HG03045 (cell line): ENCODE measurements around the gene CDK6.

ENCODE experiments used
- ATAC-seq: cut with Tn5 transposase; IDR thresholded peaks from one replicate; pipeline ENCODE4 v1.9.1; 2021; ENCODE audit warnings: mild to moderate bottlenecking, moderate library complexity; ENCODE audit not compliant: unreplicated experiment

Gene CDK6

DNA sequence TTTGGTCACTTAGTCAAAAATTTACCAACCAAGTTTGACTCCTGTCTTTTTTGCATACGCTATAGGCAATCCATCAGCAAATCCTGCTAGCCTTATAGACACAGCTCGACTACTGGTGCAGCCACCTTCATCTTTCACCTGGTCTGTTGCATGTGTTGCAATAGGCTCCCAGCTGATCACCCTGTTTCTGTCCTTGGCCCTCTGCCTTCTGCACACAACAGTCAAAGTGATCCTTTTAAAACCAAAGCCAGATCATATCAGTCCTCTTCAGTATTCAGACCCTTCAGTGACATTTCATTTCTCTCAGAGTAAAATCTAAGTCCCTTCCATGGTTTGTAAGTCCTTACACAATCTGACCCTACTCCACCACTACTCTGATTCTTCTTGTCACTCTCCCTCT, 10.9 kb upstream of the CDK6 start:
- no peak for ATAC-seq

DNA sequence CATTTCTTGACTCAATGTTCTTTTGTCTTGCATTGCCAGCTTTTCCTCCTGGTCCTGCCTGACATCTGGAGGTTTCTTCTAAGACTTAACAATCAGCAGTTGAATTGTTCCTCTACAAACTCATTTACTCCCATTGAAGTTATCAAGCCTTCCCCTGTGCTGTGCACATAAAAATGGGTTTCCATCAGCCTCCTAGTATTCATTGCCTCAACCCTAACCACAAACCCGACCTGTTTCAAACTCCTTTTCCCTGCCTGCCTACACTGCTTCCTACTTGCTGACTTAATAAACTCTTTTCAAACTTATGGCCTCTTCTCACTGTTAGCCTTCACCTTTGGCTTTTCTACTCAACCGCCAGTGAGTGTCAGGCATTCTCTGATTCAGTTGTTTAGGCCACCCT, 9.4 kb upstream of the CDK6 start:
- no peak for ATAC-seq

DNA sequence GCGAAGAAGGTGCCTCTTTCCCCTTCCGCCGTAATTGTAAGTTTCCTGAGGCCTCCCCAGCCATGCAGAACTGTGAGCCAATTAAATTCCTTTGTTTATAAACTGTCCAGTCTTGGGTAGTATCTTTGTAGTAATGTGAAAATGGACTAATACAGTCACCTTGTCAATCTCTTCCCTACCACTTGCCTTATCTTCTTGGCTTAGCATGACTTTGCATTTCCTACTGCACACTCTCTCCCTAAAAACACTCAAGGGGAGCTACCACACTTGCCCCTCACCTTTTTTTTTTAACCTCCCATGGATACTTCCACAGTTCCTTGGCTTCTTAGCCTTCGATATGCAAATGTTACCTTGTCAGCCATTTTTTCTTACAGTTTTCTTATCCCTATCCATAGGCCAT, 7.4 kb upstream of the CDK6 start:
- ATAC-seq: no peak

DNA sequence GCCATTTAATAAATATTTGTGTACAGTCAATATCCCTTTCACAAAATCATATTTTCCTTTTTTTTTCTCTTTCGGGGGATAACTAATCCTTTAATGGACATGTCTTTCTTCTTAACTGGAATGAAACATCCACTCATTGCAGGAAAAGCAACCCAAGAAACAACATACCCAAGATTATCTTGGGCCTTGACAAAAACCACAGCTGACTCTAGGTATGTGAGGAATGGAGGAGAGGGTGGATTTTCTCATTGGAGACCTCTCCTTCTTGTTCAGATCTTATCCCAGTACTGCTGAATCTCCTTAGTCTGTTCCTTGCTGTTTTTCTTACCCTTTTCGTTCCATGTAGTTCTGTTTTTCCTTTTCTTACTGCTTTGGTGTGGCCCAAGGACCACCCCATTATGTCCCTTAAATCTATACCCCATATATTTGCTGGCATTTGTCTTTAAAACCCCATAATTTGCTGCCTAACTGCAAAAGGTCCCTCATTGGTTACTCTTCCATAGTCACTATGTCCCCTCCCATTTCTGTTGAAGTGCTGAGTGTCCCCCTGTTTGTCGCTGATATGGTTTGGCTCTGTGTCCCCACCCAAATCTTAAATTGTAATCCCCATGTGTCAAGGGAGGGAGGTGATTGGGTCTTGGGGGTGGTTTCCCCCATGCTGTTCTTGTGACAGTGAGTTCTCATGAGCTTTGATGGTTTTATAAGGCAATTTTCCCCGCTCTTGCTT, 6.8 kb upstream of the CDK6 start:
- ATAC-seq: no peak

DNA sequence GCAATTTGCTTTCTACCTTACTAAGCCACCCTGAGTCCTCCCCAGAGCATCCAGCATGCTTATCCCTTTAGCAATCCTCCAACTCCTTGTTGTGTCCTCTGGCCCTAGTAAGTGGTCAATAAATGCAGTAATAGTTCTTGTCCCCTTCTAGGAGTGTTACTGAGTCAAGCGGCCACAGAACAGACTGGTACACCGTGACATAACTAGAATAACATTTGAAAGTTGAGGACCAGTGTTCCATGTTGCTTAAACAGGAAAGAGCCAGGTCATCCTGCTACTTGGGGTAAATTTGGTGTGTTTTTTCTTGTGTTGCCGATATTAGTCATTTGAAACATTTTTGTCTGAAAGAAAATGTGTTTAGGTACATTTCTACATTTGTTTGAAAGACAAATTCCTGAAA, 4.8 kb upstream of the CDK6 start:
- ATAC-seq: no peak

DNA sequence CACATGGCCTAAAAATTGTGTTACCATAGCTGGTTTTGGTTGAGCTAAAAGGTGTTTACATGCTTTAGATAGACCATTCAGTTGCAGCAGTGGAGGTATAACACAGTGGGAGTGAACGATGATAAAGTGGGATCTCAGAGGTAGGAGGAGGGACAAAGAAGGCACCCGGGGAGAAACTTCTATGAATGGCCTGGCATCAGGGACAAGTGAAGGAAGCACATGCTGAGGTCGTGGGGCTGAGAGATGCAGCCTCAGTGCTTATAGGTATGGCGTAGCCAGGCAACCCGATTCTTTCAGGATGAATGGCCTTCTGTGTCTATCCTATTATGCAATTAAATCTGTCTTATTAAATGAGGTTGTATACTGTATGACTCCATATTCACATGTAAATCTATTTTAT, 3.9 kb upstream of the CDK6 start:
- ATAC-seq: no peak

DNA sequence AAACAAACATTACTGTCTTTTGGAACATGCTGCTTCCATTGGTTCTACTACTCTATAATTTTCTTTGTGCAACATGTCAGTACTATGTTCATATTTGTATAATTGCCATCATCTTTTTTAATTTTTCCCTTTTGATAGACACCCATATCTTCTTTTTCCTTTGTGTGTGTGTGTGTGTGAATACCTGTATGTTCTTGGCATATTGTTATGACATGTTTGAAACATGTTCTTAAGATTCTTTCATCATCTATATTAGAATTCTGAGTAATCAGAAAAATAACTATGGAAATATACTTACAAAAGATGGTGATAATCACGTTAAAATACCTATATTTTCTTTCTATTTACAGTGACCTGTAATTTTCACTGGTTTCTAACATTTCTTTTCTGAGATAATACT, 3.5 kb upstream of the CDK6 start:
- no peak for ATAC-seq

DNA sequence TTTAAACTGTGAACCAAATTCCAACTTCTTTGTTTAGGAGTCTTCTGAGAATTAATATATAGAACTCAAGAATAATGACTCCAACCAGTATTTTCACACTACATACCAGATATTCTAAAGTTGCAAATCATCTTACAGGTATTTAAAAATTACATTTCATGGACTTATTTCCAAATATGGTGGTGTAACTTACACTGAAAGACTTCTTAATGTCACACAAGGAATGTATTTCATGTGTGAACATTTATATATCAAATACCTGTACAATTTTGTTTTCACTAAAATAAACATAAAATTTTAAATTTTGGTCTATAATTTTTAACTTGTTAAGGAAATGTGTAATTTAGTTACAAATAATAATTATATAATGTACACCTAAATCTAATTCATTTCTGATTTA, 2.6 kb upstream of the CDK6 start:
- ATAC-seq: no peak

DNA sequence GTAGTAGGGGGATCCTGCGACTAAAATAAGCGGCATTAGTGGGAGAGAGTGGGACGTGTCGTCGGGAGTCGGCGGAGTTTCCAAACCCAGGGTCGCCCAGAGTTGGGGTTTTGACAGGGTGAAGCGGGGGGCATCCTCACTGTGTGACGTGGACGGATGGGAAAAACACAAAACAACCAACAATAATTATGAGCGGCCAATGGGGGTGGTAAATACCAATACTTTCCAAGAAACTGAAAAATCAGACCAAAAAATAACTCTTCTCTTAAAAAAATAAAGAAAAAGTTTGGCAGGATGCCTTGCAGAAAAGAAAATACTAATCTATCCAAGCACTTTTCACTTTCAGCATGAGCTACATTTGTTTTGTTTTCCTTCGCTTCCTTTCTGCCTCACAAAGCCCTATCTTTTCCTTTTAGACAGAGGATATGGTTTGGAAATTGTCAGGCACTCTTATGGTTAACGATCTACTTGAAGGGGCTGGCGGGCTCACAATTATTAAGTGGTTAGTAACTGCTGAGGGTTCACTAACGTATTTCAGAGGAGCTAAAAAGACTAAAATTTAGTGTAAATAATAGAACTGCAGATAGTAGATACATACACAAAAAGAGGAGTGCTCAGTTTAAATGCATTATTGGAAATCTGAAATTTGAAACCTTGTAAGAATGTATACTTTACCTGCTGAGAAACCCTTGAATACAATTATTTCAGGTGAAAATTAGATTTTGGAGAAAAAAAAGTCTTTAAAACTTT, 802 bp upstream of the CDK6 start:
- no peak for ATAC-seq

DNA sequence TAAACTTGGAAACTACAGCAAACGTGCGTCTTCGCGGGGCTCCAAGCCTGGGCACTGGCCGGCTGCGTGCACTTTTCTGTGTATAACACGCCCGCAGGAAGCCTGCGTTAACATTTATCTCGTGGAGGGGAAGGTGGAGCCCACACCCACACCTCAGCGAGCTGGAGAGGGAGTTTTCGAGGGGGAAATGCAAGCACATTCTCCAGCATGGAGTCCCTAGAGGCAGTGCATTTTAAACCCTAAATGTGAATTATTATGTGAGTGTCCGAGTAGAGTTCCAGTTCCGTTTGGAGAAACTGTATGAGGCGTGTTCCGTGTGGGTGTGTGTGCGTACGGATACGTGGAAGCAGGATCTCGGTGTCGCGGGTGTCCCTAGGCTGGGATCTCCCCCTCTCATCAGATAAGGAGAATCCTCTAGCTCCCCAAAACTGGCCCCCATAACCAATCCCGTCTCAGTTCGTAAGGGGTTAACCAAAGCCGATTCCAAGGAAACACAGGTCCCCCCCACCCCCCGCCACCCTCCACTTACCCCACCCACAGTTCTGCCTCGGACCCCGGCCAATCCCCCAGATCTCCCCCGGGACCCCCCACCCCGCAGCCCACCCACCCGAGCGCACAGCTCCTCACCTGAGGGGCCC, 403 bp downstream of the CDK6 start:
- peak; percentile 5 for ATAC-seq

DNA sequence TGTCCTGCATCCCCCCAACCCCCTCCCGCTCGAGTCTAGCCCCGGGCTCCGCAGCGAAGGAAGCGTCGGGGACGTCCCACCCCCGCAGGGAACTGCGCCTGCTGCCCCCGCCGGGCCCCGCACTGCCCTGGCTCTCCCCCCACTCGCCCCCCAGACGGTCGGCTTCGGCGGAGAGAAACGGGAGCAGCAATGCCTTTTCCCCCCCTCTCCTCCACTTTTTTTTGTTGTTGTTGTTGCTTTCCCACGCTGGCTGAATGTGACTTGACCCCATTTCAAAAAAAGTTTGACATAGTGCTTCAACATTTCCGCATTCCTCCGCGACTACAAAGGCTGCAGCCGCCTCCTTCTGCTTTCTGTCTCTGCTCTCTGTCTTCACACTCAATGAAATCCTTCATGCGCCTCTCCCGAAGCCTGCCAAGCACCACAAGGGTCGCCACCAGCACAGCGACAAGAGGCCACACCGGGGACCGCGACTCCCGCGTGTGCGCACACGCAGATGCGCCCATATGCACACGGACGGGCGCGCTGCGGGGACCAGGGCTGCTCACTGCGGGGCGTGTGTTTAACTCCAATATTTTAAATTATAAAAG, 1.0 kb downstream of the CDK6 start:
- ATAC-seq: peak; percentile 16

DNA sequence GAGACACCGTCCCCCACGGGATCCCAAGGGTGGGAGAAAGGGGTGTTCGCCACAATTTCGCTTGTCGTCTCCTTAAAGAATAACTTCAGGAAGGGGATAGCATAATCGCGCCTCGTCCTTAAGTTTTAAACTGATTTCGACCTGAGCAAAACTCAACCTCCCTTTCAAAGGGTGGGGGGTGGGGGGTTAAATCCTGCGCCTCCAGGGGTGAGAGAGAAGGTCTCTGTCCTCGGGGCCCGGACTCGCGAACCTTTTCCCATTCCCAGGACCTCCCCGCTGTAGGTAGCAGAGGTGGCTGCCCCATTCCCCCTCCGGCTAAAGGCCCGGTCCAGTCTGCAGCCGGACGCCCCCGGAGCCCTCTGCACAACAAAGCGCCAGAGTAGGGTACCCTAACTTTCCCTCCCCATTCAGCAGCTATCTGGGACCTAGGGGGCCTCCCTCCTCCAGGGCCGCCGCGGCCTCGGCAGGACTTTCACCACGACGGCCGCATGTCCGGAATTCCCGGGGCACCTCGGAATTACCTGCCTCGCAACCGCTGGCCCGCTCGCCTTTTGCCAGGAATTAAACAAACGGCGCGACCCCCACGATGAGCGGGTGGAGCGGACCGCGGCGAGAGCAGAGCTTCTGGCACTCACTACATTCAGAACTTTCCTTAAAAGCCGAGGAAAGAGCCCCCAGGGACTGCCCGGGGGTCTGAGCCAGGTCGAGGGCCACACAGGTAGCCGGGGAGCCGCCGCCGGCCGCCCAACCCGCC, 1.7 kb downstream of the CDK6 start:
- no peak for ATAC-seq

DNA sequence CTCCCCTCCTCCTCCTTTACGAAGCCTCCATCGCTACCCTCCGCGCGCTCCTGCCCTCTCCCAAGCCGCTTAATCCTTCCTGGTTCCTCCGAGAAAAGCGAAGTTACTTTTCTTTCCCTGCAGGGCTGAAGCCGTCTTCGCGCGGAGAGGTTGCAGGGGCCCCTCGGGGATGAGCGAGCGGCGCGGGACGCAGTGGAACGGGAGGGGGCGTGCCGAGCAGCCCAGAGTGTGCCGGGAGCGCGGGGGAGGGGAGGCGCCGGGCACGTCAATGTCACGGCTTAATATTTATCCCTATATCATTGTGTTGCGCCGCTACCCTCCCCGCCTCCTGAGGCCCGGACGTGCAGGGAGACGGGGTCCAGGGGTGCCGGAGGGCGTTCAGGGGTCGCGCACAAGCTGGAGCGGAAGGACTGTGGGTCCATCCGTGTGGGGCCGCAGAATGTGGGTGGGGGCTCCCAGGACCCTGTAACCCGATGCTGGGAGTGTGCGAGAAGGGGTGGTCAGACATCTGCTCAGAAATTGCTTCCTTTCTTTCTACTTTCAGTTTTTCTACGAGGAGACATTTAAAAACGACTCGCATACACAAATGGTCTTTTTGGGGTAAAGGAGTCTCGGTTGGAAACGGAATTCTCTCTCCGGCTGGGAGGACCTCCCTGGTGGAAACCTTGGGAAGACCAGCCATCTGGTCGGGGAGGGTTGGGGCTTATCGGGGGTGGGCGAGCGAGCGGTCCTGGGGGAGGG, 2.4 kb downstream of the CDK6 start:
- peak; percentile 34 for ATAC-seq

DNA sequence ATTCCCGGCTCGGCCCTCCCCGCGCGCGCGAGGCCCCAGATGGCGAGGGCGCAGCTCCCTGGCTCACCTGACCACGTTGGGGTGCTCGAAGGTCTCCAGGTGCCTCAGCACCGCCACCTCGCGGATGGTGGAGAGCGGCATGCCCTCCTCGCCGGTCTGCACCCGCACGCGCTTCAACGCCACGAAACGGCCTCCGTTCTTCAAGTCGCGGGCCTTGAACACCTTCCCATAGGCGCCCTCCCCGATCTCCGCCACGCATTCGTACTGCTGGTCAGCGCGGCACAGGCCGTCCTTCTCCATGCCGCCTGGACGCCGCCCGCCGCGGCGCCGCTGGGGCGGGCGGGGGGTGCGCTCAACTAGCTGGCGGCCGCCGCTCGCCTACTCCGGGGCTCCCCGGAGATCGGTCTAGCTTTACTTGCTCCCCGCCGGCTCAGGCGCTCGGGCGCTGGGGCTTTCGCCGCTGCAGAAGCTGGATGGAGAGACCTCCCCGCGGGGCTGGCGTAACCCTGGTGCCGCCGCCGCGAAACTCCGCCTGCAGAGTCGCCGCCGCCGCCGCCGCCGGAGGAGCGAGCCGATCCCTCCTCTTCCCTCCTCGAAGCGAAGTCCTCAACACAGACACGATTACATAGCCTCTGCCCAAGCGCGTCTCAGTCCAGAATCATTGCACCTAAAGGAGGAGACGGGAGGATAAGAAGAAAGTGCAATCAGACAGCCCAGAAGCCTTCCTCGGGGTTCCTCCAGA, 3.2 kb downstream of the CDK6 start:
- peak; percentile 60 for ATAC-seq

DNA sequence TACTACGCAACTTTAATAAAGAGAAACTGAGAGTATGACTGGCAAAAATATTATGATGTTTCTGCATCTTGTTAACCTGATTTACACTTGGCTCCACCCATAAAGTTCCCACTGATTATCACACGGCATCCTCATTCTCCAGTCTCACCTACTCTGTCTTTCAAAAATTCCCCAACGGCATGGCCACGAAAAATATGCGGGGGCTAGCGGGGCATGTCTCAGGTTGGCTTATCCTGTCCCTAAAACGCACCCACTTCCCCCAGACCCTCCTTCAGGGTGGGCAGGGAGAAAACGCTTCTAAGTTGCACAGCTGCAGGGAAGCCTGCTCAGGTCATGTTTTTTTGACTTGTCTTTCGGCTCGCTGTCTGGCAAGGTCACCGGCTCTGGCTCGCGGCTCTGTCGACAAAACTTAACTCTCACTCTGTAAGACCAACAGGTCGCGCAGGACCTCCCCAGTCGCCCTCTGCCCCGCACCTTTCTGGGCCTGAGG, 3.8 kb downstream of the CDK6 start:
- ATAC-seq: peak; percentile 5

DNA sequence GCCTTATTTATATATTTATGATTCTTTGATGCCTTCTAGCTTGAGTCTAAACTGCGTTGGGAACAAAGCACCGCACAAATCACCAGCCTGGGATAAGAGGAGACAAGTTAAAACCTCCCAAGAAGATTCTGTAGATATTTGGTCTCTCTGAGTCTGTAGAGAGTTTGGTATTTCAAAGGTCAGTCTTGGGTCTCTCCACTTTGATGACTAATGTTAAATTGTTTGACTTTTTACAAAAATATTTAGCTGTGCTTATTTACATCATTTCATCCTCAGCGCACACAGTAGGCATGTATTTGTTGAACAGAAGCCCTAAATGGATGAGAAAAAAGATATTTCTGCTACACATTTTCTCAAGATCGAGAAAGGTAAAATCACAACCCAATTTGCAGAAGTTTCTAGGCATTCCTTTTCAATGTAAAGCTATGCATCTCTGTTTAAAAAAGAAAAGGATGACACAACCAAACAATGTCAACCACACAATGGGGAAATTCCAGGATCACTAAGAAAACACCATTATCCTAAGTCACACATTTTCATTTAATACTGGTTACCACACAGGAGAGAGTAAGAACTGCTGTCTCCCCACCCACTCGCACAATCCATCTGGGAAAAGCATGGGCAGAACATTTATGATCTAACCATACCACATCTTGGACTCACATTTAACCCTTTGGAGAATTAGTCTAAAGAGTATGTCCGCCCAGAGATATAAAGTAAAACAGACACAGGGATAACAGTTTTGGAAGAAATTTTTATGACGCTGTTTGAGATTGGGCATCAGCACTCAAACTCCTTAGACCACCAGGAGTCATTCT, 4.4 kb downstream of the CDK6 start:
- ATAC-seq: no peak

DNA sequence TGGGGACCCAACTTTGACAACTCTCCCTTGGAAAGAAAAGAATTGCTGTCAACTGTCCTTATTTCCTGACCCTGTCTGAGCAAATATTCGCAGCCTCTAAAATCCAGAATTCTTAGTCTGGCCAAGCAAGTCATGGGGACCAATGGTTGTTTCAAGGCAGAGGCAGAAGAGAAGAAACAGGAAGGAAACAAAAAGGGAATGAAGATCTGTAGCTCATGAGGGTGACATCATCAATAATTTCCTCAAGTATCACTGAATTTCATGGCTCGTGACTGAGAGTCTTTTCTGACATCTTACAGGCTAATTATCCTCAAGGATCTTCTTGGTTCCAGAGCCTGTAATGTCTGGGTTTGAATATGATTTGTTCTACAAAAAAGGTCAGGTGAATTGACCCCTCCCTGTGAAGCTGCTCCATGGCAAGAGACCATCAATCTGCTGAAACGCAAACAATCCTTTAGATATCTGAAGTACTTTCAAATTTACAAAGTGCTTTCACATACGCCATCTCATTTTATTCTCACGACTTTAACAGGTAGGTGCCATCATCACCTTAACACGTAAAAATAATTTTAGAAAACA, 5.8 kb downstream of the CDK6 start:
- no peak for ATAC-seq

DNA sequence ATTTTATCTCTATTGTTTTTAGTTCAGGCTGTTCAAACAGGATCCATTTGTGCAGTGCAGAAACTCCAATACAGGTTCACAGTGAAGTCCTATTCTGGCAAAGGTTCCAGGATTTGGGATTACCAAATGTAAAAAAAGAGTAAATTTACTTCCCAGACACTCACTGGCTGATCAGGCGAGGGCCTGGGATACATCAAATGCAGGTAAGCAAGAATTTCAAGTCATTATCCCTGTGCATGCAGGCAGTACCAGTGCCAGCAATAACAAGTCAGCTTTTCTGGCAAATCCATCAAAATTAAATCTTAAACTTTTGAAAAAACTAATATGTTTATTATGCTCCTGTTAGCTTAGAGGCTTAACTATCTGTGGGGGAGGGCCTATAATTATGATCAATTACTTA, 6.3 kb downstream of the CDK6 start:
- no peak for ATAC-seq
